Measurements from ENCODE around the gene SLC35D3.

- no peak for TF ChIP-seq POLR2A (IDR thresholded peaks at IDR 0.05)
- no peak for TF ChIP-seq CTCF (IDR thresholded peaks at IDR 0.05)
Measured at GRCh38 chr6:136945072-136945471, 23.0 kb downstream of the SLC35D3 start.

Measured in esophagus squamous epithelium (tissue), 4 donors.